Measurements from ENCODE around the gene MACO1.
A peak's percentile ranks its signal among the peaks of the same experiment; 100 is the strongest.

MACO1 gene

DNA sequence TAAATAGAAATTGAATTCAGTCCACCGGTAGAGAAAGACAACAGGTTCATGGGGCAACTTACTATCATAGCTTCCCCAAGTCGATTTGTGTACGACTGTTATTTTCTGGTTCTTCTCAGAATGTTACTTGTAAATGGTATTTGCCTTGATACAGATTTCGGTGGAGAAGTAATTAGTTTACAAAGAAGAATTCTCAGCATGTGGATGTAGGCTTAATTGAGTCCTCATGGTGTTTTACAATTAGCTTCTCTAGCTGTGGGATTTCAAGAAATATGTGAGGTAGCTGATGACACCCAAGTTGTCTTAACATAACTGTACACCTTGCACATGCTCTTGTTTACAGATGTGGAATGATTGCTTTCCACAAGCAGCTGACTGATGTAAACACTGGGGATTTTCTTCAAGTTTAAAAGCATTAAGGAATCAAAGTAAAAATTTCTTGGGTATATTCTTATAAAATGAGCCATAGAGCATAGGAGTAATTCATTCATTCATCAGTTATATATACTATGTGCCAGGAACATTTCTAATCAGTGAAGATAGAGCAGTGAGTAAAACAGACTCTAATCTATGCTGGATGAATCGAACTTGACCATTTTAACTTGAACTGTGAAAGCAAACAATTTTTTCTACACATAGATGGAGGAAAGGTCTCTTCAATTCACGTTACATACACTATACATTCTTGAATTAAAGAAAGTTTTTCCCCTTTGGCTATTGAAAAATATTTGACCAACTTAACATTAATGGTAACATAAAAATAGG, 1.4 kb downstream of the MACO1 start:
- Histone ChIP-seq H3K4me3 (peak overlapping the region; percentile 92), H3K27ac (peak overlapping the region; percentile 94 to 97)
- DNase-seq (ENCODE audit: low spot score), result no peak
- TF ChIP-seq, protein P1, sequence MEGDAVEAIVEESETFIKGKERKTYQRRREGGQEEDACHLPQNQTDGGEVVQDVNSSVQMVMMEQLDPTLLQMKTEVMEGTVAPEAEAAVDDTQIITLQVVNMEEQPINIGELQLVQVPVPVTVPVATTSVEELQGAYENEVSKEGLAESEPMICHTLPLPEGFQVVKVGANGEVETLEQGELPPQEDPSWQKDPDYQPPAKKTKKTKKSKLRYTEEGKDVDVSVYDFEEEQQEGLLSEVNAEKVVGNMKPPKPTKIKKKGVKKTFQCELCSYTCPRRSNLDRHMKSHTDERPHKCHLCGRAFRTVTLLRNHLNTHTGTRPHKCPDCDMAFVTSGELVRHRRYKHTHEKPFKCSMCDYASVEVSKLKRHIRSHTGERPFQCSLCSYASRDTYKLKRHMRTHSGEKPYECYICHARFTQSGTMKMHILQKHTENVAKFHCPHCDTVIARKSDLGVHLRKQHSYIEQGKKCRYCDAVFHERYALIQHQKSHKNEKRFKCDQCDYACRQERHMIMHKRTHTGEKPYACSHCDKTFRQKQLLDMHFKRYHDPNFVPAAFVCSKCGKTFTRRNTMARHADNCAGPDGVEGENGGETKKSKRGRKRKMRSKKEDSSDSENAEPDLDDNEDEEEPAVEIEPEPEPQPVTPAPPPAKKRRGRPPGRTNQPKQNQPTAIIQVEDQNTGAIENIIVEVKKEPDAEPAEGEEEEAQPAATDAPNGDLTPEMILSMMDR (IDR thresholded peaks at IDR 0.05), result no peak

DNA sequence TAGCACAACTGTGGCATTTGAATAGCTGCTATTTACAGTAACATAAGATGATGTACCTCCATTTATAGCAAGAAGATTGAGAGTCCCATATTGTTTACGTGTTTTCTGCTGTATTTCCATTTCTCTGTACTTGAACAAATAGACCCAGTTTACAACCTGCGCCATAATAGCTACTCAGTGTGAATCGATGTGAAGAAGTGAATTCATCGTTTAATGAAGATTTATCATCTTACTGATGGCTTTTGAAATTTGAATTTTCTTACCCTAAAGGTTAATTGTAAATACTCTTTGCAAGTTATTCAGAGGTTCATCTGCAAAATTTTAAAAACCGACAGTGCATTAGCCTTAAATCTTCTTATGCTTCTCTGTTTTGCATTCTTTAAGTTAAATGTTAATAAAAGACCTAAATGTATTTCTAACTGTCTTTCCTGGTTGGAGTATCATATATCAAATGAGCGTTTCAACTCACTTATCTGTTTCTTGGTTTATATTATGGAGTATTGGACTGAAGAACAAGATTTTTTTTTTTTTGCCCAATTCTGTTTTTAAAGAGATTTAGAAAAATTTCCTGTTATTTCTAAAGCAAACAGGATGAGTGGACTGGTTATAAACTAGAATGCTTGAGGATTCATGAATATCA, 2.2 kb downstream of the MACO1 start:
- TF ChIP-seq, protein P1 (IDR thresholded peaks at IDR 0.05), result no peak

DNA sequence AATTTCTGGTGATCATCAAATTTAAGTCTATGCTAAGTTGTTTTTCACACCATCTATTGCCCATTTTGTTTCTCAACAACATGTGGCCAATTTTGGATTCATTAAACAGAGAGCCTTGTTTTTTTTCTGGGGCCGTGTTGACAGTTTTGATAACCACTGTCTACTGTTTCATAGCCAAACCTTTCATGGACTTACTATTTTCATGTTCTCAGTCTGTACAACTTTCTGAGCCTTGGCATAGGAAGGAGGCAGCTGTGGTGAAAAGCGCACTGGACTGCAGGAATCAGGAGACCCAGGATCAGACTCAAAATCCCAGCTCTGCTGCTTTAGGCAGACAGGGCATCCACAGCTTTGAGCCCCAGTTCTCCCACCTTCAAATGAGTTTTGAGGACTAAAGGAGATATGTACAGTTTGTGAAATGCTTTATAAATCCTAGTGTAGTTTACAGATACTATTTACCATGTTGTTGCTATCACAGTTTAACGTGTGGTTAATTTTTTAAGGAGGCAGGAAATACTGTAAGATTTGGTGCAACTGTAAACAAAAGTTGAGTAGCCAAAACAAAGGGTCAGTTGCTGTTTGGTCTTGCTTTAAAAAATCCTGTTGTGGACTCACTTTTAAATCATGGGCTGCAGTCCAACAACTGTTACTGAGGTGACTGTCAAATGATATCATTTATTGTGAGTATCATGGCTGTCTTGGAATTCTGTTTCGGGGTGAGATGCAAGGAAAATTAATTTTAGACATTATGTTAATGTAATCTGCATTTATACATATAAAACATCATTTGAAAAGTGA, 2.9 kb downstream of the MACO1 start:
- Histone ChIP-seq H3K27ac (peak overlapping the region in 1 of 2 donors; percentile 45), H3K4me3 (peak overlapping the region; percentile 27)
- TF ChIP-seq, protein P1 (IDR thresholded peaks at IDR 0.05), result no peak
- no peak for DNase-seq (ENCODE audit: low spot score)

More for the DNA sequence above, 2.2 kb downstream of the MACO1 start:
- Histone ChIP-seq H3K4me3 (peak overlapping the region; percentile 92), H3K27ac (no peak overlapping the region)
- no peak for DNase-seq (ENCODE audit: low spot score)

DNA sequence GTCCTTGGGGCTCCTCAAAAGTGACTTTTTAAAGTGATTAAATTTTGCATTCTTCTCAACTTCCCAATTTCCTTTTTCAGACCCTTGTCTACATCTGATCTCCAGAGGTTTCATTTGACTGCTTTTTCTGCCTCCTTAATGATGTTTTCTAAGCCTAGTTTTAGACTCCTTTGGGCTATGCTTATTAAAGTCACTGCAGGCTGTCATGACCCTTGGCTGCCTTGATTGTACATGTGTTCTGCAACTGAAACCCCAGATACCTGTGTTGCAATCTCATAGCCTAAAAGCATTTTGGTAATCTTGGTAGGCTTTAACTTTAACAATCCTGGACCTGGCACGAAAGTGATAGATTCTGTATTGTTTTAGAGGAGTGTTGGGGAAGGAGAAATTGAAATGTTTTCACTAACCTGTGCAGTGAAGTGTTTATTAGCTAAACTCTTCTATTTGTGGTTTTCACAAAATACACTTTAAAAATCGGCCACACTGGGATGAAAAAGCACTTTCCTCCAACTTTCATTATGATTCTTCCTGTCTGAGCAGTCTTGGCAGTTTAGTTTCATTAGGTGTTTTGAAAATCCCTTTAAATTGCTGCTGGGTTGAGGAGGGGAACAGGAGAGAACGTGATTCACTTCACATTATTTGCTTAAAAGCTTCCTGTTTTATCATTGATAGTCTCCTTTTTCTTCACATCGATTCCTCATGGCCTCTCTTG, 4.9 kb downstream of the MACO1 start:
- H3K27ac ChIP-seq, result peak overlapping the region; percentile 0 to 2
- TF ChIP-seq, protein P1 (IDR thresholded peaks at IDR 0.05), result no peak
- no peak overlapping the region for H3K4me3 ChIP-seq
- DNase-seq (ENCODE audit: low spot score), result no peak

DNA sequence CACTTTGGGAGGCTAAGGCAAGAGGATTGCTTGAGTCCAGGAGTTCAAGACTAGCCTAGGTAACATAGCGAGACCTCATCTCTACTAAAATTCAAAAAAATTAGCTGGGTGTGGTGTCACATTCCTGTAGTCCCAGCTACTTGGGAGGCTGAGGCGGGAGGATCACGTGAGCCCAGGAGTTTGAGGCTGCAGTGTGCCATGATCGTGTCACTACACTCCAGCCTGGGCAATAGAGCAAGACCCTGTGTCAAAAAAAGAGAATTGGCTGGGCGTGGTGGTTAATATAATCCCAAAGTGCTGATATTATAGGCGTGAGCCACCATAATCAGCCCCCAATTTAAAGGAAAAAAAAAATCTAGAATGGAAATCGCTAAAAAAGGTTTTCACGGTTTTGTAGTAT, 7.0 kb downstream of the MACO1 start:
- DNase-seq (ENCODE audit: low spot score), result no peak
- no peak overlapping the region for H3K27ac ChIP-seq
- TF ChIP-seq, protein P1 (IDR thresholded peaks at IDR 0.05), result no peak
- no peak overlapping the region for H3K4me3 ChIP-seq

DNA sequence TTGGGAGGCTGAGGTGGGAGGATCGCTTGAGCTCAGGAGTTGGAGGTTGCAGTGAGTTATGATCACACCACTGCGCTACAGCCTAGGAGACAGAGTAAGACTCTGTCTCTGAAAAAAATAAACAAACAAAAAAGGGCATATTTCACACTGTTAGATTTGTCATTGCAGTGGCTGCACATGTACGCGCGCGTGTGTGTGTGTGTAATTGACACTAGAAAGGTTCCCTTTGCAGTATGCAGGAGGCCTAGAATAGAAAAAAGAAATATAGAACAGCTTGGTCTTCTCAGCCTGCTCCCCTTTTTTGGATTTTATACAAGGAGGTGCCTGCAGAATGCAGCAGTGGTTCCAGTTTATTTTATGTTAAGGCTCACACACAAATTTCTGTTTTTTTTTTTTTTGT, 8.6 kb downstream of the MACO1 start:
- TF ChIP-seq, protein P1 (IDR thresholded peaks at IDR 0.05), result no peak
- H3K27ac ChIP-seq, result no peak overlapping the region
- DNase-seq (ENCODE audit: low spot score), result no peak
- no peak overlapping the region for H3K4me3 ChIP-seq
